Umbilical cord (tissue), 2 donors: ENCODE data around the gene CFAP126. TPM values are rescaled to one million over a fixed set of nuclear protein-coding genes. Genes with fewer than 3 reads are reported as not detected.
"Not testable (repeated sequence)": the region's sequence is repeated elsewhere in the genome, so short reads cannot be mapped to it uniquely, and the experiment has no call there.

Experiments used
- DNase-seq: peaks from one replicate; pipeline ENCODE4 v3.0.0-alpha.2; 2015; ENCODE audit warnings: low spot score
- total RNA-seq: library from RNA; depleted of rRNA; stranded (reverse); fragments of >200 nt; gene quantifications from one replicate; pipeline ENCODE4 v1.2.3, GENCODE V29; 2014; ENCODE audit warnings: low replicate concordance; ENCODE audit not compliant: insufficient read depth

CFAP126 gene
- total RNA-seq, 1 donor from 2014 or later = not detected

DNA sequence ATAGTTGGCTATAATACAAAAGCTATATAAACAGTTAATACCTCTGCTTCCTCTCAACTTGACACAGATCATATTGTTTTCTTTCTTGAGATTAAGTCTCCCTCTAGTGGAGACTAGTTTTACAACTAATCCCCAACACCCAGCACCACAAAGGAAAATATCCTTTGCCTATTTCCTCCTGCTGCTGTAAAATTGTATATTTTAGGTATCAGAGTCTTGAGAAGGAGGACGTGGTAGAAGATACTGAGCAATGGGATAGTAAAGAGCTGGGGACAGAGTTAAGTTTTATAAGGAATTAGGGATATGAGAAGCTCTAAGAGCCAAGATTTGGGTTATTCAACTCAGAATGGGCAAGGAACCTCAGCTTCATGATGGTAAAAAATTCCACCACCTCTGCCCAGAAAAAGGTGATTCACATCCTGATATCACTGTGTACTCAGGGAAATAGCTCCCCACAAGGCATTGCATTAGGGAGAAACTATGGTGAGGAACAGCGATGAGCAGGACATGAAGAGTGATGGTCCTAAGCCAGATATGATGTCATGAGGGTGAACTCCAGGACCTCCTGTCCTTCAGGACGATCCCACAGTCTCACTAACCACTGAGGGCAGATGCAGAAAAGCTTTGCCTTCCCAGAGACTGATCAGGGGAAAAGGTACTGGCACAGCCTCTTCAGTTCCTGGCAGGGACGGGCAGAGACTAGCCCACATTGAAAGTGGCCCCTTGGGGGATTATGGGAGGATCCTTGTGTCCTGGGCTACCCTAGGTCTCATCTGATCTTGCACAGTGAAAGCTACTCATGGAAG is 14.7 kb upstream of the CFAP126 start:
- peak; percentile 70 for DNase-seq

- no peak for DNase-seq
These were observed 14.0 kb upstream of the CFAP126 start for GRCh38 chr1:161381707-161382106.

GRCh38 chr1:161379071-161379470 is 11.4 kb upstream of the CFAP126 start:
- DNase-seq = no peak

DNA sequence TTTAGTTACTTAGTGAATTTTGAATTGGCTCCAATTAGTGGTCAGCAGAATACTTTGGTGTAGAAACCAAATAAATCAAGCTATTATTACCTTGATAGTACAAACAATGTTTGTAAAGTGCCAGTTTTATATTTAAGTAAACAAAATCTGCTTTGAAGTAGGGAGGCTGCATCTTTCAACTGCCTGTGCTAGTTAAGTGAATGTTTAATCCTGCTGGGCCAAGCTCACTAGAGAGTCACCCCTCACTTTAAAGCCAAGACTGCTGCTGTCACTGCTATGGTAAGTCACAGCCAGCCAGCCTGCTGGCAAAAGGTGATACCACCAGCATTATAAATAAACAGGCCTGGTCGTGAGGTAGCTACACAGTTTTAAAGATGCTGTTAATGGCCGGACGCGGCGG is 10.3 kb upstream of the CFAP126 start:
- DNase-seq = no peak

- DNase-seq = no peak
These were observed 6.7 kb upstream of the CFAP126 start for GRCh38 chr1:161374373-161374772.

GRCh38 chr1:161373442-161373841 is 5.8 kb upstream of the CFAP126 start:
- no peak for DNase-seq

GRCh38 chr1:161365207-161365606 is 2.5 kb downstream of the CFAP126 start:
- DNase-seq = no peak

GRCh38 chr1:161364332-161364731 is 3.3 kb downstream of the CFAP126 start:
- DNase-seq = no peak

GRCh38 chr1:161359291-161359690 is 8.4 kb downstream of the CFAP126 start:
- peak; percentile 23 for DNase-seq

GRCh38 chr1:161357073-161357472 is 10.6 kb downstream of the CFAP126 start:
- DNase-seq = no peak

DNA sequence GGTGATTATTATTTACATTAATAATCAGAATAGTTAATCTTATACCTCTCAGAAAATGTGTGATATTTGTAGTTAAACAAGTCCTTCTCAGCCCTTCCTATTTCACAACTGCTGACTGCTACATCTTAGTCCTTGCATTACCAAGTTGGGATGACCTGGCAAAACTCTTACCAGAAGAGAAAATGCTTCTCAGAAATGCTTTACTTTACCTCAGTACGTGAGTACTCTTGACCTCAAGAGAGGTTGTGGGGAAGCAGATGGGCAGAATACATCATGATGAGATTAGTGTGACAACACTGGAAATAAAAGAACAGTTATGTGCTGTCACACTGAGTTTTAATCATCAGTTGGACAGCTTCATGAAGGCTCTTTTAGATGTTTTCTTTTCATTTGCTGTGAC is 16.2 kb downstream of the CFAP126 start:
- no peak for DNase-seq

- no peak for DNase-seq
These were observed 17.0 kb downstream of the CFAP126 start for GRCh38 chr1:161350671-161351070.

- no peak for DNase-seq
These were observed 24.9 kb downstream of the CFAP126 start for GRCh38 chr1:161342821-161343220.

DNA sequence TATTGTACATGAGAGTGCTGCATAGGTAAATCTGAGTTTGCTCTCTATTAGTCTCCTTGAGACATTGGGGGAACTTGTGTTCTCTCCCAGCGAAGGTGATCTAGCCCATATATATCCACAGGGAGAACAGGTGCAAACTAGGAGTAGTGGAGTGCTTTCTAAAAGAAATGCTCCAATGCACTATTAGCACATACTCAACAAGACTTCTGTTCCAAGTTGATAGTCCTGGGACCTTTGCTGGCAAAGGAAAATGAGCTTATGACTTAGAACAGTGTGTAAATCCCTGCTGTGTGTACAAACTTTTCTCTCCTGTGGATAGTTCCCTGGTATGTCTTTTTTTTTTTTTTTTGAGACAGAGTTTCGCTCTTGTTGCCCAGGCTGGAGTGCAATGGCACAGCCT is 25.5 kb downstream of the CFAP126 start:
- no peak for DNase-seq

DNA sequence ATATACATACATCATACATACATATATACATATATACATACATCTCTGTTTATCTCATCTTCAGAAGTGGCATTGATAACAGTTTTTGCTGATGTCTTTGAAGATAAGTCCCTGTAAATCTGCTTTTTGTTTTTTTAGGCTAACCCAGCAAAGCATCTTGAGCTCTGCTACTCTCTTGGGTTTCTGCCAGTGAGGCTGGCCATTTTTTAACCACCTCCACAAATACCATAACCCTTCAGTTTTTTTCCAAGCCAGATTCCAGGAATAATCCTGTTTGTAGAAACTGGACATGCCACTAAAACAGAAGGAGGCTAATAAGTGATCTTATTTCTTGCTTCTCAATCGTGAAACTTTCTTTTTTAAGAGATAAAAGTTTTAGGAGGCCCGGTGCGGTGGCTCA is 31.9 kb downstream of the CFAP126 start:
- no peak for DNase-seq

DNA sequence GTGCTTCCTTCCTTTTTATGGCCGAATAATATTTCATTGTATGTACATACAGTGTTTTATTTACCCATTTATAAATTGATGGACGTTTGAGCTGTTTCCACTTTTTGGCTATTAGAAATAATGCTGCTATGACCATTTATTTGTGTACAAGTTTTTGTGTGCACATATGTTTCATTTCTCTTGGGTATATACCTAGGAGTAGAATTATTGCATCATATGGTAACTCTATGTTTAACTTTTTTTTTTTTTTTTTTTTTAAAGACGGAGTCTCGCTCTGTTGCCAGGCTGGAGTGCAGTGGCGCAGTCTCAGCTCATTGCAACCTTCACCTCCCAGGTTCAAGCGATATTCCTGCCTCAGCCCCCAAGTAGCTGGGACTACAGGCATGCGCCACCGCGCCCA is 34.5 kb downstream of the CFAP126 start:
- no peak for DNase-seq

DNA sequence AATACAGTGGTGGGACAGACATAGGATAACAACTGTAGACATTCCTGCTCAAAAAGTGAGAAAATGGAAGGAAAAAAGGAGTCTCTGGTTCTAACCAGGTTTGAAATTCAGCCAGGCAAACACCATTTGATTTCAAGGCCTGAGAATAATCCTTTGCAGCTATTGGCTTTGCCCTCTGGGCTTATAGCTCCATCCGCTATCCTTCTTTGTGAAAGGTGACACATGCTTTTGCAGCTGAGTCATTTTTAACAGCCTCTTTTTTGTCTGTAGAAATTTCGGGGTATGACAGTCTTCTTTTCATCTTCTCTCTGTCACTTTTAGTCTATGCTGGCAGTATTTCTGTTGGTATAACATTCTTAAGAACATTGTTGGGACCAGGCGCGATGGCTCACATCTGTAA is 37.3 kb downstream of the CFAP126 start:
- DNase-seq = no peak

DNA sequence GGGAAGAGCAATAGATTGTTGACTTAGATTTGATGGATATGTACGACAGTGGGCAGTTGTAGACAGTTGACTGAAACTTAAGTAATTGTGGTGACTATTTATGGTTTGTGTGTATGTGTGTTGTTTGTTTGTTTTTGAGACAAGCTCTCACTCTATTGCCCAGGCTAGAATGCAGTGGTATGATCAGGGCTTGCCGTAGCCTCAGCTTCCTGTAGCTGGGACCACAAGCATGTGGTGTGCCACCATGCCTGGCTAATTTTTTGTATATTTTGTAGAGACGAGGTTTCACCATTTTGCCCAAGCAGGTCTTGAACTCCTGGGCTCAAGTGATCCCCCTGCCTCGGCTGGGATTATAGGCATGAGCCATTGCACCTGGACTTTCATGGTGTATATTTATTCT is 43.7 kb downstream of the CFAP126 start:
- no peak for DNase-seq

GRCh38 chr1:161315841-161316674 is 51.6 kb downstream of the CFAP126 start:
- not testable (repeated sequence) for DNase-seq
